ENCODE measurements around the gene RNLS. TPM values are rescaled to one million over a fixed set of nuclear protein-coding genes. Genes with fewer than 3 reads are reported as not detected.

RNLS gene
- total RNA-seq, 1 experiment from 2014 or later, result 11.4 TPM

- Histone ChIP-seq H3K27ac (ENCODE audit: low read length) (no peak overlapping the region), H3K4me3 (ENCODE audit: low read depth in 2 of 2, low read length in 2 of 2) (no peak overlapping the region), H3K4me1 (ENCODE audit: control insufficient read depth, insufficient read depth, low read length) (peaks cover 11% of the 10 kb centered on the region), H3K27me3 (ENCODE audit: control insufficient read depth, insufficient read depth, low read length) (no peaks in the 10 kb centered on the region; the same call in 1 of the 2 replicates), H3K9me3 (ENCODE audit: control insufficient read depth, insufficient read depth, low read depth, low read length) (no peaks in the 10 kb centered on the region), H3K36me3 (ENCODE audit: control insufficient read depth, insufficient read depth, low read length) (no peaks in the 10 kb centered on the region)
- intact Hi-C loops (cut with micrococcal nuclease; ENCODE audit: unreplicated experiment), result no loop called here
- in situ Hi-C loops (cut with HindIII; ENCODE audit: low pct_unique_long_range_greater_than_20kb, low sequenced_read_pairs), result no loop called here
- ChIA-PET CTCF (no interaction called here), POLR2A (no interaction called here)
- BruUV-seq (replicated peaks), result no TSS peak
- DNase-seq (ENCODE audit: low read depth, low spot score), result no peak
- TF ChIP-seq CTCF (IDR thresholded peaks at IDR 0.05), result no peak
- no peak for TF ChIP-seq POLR2AphosphoS5 (IDR thresholded peaks at IDR 0.05; ENCODE audit: low read depth, low read length)
- TF ChIP-seq REST (IDR thresholded peaks at IDR 0.05; ENCODE audit: insufficient read depth in 1 of 2, low read depth in 2 of 2, low read length in 1 of 2), result no peak
- TF ChIP-seq TCF7L2 (IDR thresholded peaks at IDR 0.05; ENCODE audit: low read depth, low read length), result no peak
- TF ChIP-seq SIN3A (IDR thresholded peaks at IDR 0.05; ENCODE audit: borderline replicate concordance, insufficient read depth, low read depth, low read length), result no peak
- ATAC-seq, result no peak
Measured at GRCh38 chr10:88383276-88383675, 199.8 kb downstream of the RNLS start.

- no peak for DNase-seq (ENCODE audit: low read depth, low spot score)
- intact Hi-C loops (cut with micrococcal nuclease; ENCODE audit: unreplicated experiment), result no loop called here
- Histone ChIP-seq H3K27ac (ENCODE audit: low read length) (no peak overlapping the region), H3K36me3 (ENCODE audit: control insufficient read depth, insufficient read depth, low read length) (no peaks in the 10 kb centered on the region), H3K9me3 (ENCODE audit: control insufficient read depth, insufficient read depth, low read depth, low read length) (no peaks in the 10 kb centered on the region), H3K27me3 (ENCODE audit: control insufficient read depth, insufficient read depth, low read length) (no peaks in the 10 kb centered on the region; the same call in 1 of the 2 replicates), H3K4me3 (ENCODE audit: low read depth in 2 of 2, low read length in 2 of 2) (no peak overlapping the region), H3K4me1 (ENCODE audit: control insufficient read depth, insufficient read depth, low read length) (peaks cover 11% of the 10 kb centered on the region)
- ChIA-PET CTCF (no interaction called here), POLR2A (no interaction called here)
- no peak for ATAC-seq
- TF ChIP-seq TCF7L2 (IDR thresholded peaks at IDR 0.05; ENCODE audit: low read depth, low read length), result no peak
- no peak for TF ChIP-seq REST (IDR thresholded peaks at IDR 0.05; ENCODE audit: insufficient read depth in 1 of 2, low read depth in 2 of 2, low read length in 1 of 2)
- no peak for TF ChIP-seq SIN3A (IDR thresholded peaks at IDR 0.05; ENCODE audit: borderline replicate concordance, insufficient read depth, low read depth, low read length)
- no peak for TF ChIP-seq POLR2AphosphoS5 (IDR thresholded peaks at IDR 0.05; ENCODE audit: low read depth, low read length)
- no peak for TF ChIP-seq CTCF (IDR thresholded peaks at IDR 0.05)
- in situ Hi-C loops (cut with HindIII; ENCODE audit: low pct_unique_long_range_greater_than_20kb, low sequenced_read_pairs), result no loop called here
- no TSS peak for BruUV-seq (replicated peaks)
Measured at GRCh38 chr10:88382699-88383098, 200.4 kb downstream of the RNLS start.

Measured in Panc1 (cell line).